Measurements from ENCODE around the gene ACTR3.

The ACTR3 gene

GRCh38 chr2:113876503-113877387, 13.1 kb upstream of the ACTR3 start:
- DNase-seq (ENCODE audit: low spot score) = no peak

- no peak for DNase-seq (ENCODE audit: low spot score)
Observed at GRCh38 chr2:113877711-113878598, 11.9 kb upstream of the ACTR3 start.

- DNase-seq (ENCODE audit: low spot score) = no peak
Observed at GRCh38 chr2:113878743-113879142, 11.1 kb upstream of the ACTR3 start.

- no peak for DNase-seq (ENCODE audit: low spot score)
Observed at GRCh38 chr2:113879457-113879856, 10.4 kb upstream of the ACTR3 start.

- no peak for DNase-seq (ENCODE audit: low spot score)
Observed at GRCh38 chr2:113886479-113887008, 3.3 kb upstream of the ACTR3 start.

- DNase-seq (ENCODE audit: low spot score) = no peak
Observed at GRCh38 chr2:113887009-113887792, 2.7 kb upstream of the ACTR3 start.

GRCh38 chr2:113888641-113889470, 1.0 kb upstream of the ACTR3 start:
- DNase-seq (ENCODE audit: low spot score) = no peak

GRCh38 chr2:113890253-113891235, 655 bp downstream of the ACTR3 start:
- DNase-seq (ENCODE audit: low spot score) = peak; percentile 68

- DNase-seq (ENCODE audit: low spot score) = no peak
Observed at GRCh38 chr2:113891265-113891959, 1.5 kb downstream of the ACTR3 start.

GRCh38 chr2:113892004-113892710, 2.3 kb downstream of the ACTR3 start:
- no peak for DNase-seq (ENCODE audit: low spot score)

- DNase-seq (ENCODE audit: low spot score) = no peak
Observed at GRCh38 chr2:113894156-113894743, 4.4 kb downstream of the ACTR3 start.

- no peak for DNase-seq (ENCODE audit: low spot score)
Observed at GRCh38 chr2:113895301-113895700, 5.4 kb downstream of the ACTR3 start.

- no peak for DNase-seq (ENCODE audit: low spot score)
Observed at GRCh38 chr2:113895819-113896563, 6.1 kb downstream of the ACTR3 start.

- no peak for DNase-seq (ENCODE audit: low spot score)
Observed at GRCh38 chr2:113896791-113897190, 6.9 kb downstream of the ACTR3 start.

GRCh38 chr2:113898081-113898480, 8.2 kb downstream of the ACTR3 start:
- no peak for DNase-seq (ENCODE audit: low spot score)

GRCh38 chr2:113899166-113899565, 9.3 kb downstream of the ACTR3 start:
- no peak for DNase-seq (ENCODE audit: low spot score)

GRCh38 chr2:113901943-113902342, 12.1 kb downstream of the ACTR3 start:
- DNase-seq (ENCODE audit: low spot score) = no peak

Data from D341Med (cell line).